ENCODE data around the gene SRCAP.

The SRCAP gene

DNA sequence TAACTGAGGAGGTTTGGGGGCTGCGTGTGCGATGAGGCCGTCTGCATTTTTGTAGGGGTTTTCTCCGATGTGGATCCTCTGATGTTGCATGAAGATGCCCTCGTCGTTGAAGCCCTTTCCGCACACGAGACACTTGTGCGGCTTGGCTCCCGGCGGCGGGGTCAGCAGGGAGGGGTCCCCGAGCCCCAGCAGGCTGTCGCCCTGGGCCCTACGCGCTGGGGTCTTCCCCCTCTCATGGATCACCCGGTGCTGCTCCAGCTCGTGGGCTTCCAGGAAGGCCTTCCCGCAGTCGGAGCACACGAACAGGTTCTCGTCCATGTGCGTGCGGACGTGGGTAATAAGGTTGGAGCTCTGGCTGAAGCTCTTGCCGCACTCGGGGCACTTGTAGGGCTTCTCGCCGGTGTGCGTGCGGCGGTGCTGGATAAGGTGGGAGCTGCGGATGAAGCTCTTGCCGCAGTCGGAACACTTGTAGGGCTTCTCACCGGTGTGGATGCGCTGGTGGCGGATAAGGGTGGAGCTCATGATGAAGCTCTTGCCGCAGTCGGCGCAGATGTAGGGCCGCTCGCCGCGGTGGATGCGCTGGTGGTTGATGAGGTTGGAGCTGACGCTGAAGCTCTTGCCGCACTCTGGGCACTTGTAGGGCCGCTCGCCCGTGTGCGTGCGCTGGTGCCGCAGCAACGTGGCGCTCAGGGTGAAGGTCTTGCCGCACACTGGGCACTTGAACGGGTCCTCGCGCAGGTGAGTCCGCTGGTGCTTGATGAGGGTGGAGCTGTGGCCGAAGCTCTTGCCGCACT, 83.7 kb downstream of the SRCAP start:
- H3K27ac ChIP-seq, result no peak overlapping the region

DNA sequence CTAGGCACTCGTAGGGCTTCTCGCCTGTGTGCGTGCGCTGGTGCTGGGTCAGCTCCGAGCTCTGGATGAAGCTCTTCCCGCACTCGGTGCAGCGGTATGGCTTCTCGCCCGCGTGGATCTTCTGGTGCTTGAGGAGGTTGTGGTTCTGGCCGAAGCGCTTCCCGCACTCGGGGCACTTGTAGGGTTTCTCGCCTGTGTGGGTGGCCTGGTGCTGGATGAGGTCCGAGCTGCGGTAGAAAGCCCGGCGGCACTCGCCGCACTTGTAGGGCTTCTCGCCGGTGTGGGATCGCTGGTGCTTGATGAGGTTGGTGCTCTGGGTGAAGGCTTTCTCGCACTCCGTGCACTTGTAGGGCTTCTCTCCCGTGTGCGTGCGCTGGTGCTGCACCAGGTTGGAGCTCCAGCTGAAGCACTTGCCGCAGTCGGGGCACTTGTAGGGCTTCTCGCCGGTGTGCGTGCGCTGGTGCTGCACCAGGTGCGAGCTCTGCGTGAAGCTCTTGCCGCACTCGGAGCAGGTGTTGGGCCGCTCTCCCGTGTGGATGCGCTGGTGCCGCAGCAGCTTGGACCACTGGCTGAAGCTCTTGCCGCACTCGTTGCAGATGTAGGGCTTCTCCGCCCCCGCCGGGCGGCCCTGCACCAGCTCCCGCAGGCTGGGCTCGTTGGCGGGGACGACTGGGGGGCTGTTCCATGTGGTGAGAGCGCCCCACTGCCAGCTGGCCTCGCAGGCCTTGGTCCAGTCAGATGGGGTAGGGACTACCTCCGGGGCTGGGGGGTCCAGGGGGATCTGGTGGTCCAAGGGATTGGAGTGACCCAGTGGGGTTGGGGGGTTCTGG, 84.5 kb downstream of the SRCAP start:
- TF ChIP-seq, protein P1, sequence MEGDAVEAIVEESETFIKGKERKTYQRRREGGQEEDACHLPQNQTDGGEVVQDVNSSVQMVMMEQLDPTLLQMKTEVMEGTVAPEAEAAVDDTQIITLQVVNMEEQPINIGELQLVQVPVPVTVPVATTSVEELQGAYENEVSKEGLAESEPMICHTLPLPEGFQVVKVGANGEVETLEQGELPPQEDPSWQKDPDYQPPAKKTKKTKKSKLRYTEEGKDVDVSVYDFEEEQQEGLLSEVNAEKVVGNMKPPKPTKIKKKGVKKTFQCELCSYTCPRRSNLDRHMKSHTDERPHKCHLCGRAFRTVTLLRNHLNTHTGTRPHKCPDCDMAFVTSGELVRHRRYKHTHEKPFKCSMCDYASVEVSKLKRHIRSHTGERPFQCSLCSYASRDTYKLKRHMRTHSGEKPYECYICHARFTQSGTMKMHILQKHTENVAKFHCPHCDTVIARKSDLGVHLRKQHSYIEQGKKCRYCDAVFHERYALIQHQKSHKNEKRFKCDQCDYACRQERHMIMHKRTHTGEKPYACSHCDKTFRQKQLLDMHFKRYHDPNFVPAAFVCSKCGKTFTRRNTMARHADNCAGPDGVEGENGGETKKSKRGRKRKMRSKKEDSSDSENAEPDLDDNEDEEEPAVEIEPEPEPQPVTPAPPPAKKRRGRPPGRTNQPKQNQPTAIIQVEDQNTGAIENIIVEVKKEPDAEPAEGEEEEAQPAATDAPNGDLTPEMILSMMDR (conservative IDR thresholded peaks at IDR 0.05), result no peak
- H3K27ac ChIP-seq, result no peak overlapping the region

More for the DNA sequence above, 83.7 kb downstream of the SRCAP start:
- TF ChIP-seq, protein P1 (conservative IDR thresholded peaks at IDR 0.05), result no peak

DNA sequence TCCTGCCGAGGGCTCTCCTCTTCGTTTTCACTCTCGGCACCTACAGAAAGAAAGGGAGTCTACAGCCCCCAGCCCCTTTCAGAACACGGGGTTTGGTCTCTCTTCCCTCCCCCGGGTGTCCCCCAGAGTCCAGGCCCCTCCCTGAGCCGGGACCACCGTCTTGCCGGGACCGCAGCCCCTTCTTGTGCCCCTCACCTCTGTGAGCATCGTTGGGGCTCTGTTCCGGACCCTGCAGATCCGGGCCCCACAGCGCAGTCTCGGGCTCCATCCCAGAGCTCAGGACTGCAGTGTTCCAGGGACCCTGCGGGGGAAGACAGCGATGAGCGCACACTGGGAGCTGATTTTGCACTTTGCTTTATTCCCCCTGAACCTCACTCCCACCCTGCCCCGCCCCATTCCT, 85.2 kb downstream of the SRCAP start:
- TF ChIP-seq, protein P1 (conservative IDR thresholded peaks at IDR 0.05), result no peak
- H3K27ac ChIP-seq, result no peak overlapping the region

DNA sequence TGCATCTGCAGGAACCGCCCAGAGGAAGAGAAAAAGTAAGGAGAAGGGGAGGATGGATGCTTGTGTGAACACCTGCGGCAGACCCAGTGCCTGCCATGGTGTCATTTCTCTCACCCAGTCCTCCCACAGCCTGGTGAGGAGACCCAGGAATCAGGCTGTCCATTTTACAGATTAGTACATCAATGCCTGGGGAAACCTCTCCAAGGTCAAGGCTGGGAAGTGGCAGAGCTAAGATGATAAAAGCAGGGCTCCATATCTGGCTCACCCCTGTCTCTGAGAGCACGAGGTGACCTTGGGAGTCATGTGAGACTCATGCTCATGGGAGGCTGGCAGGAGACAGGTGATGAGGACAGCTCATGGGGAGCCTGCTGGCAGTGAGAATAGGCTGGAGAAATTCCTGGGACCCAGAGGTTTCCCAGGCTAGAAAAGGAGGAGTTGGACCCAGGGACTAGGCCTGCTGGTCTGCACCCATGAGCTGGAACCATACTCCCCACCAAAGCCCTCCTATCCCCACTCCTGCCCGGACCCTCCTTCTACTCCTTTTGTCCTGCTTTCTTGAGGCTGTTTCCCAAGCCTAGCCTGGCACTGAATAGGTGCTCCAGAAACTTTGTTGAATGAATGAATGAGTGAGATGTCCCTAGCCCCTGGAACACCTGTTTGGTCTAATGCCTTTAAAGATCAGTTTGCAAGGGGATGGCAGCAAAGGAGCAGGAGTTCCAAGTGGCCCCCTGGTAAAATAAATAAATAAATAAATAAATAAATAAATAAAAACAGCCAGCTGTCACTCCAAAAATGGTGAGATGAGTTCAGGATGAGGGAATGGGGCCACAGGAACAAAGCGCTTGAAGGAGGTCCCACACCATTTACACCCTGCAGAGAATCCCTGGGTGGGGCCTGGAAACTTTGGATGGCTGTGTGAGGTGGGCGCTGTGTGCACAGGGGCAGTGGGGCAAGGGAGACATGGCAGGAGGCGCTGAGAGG, 86.4 kb downstream of the SRCAP start:
- TF ChIP-seq, protein P1 (conservative IDR thresholded peaks at IDR 0.05), result no peak
- no peak overlapping the region for H3K27ac ChIP-seq

DNA sequence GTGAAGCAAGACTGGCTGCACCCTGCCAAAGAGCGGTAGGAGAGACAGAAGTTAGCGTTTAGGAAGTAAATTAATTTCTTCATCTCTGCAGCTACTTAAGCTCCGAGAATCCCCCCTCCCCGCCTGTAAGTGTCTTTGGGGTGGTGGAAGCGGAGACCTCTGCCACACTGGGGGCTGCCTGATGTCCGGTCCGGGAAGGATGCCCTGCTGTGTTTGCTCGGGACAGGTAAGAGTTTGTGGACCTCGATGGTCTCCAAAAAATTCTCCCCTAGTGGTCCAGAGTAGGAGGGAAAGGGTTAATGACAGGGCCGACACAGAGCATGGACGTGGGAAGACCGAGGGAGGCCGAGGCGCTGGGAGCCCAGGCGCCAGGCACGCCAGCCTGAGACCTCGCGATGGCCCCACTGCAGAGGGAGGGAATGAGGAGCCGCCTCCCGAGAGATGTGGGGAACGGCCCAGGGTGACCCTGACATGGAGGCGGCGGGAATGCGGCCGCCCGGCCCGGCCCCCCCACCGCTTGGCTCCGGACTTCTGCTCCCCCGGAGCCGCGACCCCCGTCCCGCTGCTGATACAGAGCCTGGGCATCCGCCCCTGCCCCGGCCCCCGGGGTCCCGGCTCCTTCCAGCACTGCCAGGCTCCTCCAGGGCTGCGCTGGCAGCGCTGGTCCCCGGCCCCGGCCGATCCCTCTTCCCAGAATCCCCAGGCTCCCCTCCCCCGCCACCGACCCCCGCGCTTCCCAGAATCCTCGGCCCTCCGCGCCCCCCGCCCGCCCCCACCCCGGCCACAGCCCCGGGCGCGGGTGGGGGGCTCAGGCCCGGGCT, 87.4 kb downstream of the SRCAP start:
- TF ChIP-seq, protein P1 (conservative IDR thresholded peaks at IDR 0.05), result no peak
- H3K27ac ChIP-seq, result peak overlapping the region; percentile 77

DNA sequence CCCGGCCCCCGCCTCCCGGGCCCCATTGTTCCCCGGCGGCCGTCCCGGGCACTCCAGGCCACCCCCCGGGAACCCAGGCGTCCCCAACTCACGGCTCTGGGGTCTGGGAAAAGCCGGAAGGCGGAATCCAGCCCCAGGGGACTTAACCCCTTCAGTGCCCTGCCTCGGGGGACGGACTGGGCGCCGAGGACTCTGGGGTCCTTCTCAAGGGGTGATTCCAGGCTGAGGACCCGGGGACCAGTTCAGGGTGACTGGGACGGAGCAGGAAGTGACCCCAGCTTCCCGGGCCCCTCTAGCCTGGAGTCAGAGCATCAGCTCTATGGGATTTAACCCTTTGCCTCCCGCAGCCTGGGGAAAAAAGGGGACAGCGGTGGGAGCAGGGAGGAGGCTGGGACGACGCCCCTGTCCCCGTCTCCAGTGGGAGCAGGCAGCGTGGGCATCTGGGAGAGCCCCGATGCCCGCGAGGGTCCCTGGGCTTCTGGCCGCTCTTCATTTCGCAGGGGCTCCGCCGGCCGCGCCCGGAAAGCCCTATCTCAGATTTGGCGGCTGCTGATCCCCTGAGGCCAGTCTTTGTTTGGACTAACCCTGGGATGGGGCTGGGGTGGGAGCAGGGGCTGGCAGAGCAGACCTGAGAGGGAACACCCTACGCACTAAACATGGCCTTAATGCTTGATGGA, 88.1 kb downstream of the SRCAP start, which contains the start of gene ZNF629:
ZNF629 (minus strand) TSS at position 270 of the 677 bp plus-strand sequence. CDS start 2,723 bp downstream, outside the sequence.
- TF ChIP-seq, protein P1 (conservative IDR thresholded peaks at IDR 0.05), result no peak
- peak within 1 kb of the TSS; percentile 77 for H3K27ac ChIP-seq
